Mesenchymal stem cell (in vitro differentiated cells and primary cell): ENCODE measurements around the gene NEDD4L.

Experiments used
- DNase-seq: peaks from one replicate; pipeline ENCODE4 v3.0.0-alpha.2; 2013
- H2AFZ ChIP-seq: one replicate; pipeline ENCODE4 v1.6.1; 2013; ENCODE audit warnings: low read depth, mild to moderate bottlenecking, control low read depth, inconsistent platforms, low read length, moderate library complexity
- H2AK5ac ChIP-seq: 2 replicates; pipeline ENCODE4 v1.6.1; 2013; ENCODE audit warnings: low read length, moderate library complexity, mild to moderate bottlenecking, inconsistent platforms; ENCODE audit not compliant: severe bottlenecking
- H2BK120ac ChIP-seq: one replicate; pipeline ENCODE4 v1.6.1; 2013; ENCODE audit warnings: low read depth, mild to moderate bottlenecking, inconsistent platforms, low read length, moderate library complexity
- H2BK12ac ChIP-seq, 2 experiments: one replicate each; pipeline ENCODE4 v1.6.1; 2013; ENCODE audit warnings: inconsistent platforms in 2 of 2, low read length in 2 of 2, mild to moderate bottlenecking in 2 of 2, moderate library complexity in 2 of 2, control low read depth in 1 of 2
- H2BK15ac ChIP-seq: one replicate; pipeline ENCODE4 v1.6.1; 2013; ENCODE audit warnings: mild to moderate bottlenecking, low read depth, inconsistent platforms; ENCODE audit not compliant: poor library complexity, severe bottlenecking
- H2BK5ac ChIP-seq: 2 replicates; pipeline ENCODE4 v1.6.1; 2013; ENCODE audit warnings: low read depth, mild to moderate bottlenecking, low read length, control low read depth, inconsistent platforms; ENCODE audit not compliant: poor library complexity, severe bottlenecking
- H3K14ac ChIP-seq, 2 experiments: one replicate each; pipeline ENCODE4 v1.6.1; 2013; ENCODE audit warnings: inconsistent platforms in 2 of 2, low read length in 2 of 2, control low read depth in 1 of 2, mild to moderate bottlenecking in 1 of 2, moderate library complexity in 1 of 2
- H3K18ac ChIP-seq, 2 experiments: one replicate each; pipeline ENCODE4 v1.6.1; 2013; ENCODE audit warnings: inconsistent platforms in 2 of 2, low read length in 2 of 2, control low read depth in 1 of 2, low read depth in 1 of 2, mild to moderate bottlenecking in 1 of 2
- H3K23ac ChIP-seq, 2 experiments: one replicate each; pipeline ENCODE4 v1.6.1; 2013; ENCODE audit warnings: inconsistent platforms in 2 of 2, low read length in 2 of 2, mild to moderate bottlenecking in 2 of 2, moderate library complexity in 2 of 2, control low read depth in 1 of 2
- H3K27ac ChIP-seq: 2 replicates; pipeline ENCODE4 v1.5.1; 2013; ENCODE audit warnings: mild to moderate bottlenecking, moderate library complexity, low read length, control low read depth, inconsistent platforms; ENCODE audit not compliant: poor library complexity, severe bottlenecking
- H3K27me3 ChIP-seq, 2 experiments: 2 replicates each; pipeline versions ENCODE4 v1.6.1 to v1.7.0; 2013; ENCODE audit warnings: low read length in 2 of 2, mild to moderate bottlenecking in 2 of 2, moderate library complexity in 2 of 2, control low read depth in 1 of 2, inconsistent platforms in 1 of 2; ENCODE audit not compliant: control insufficient read depth in 1 of 2, insufficient read depth in 1 of 2
- H3K36me3 ChIP-seq, 2 experiments: 2 replicates each; pipeline versions ENCODE4 v1.6.1 to v1.7.0; 2013; ENCODE audit warnings: low read length in 2 of 2, control low read depth in 1 of 2, inconsistent platforms in 1 of 2, low read depth in 1 of 2, mild to moderate bottlenecking in 1 of 2; ENCODE audit not compliant: insufficient read depth in 2 of 2, control insufficient read depth in 1 of 2
- H3K4ac ChIP-seq, 2 experiments: one replicate each; pipeline ENCODE4 v1.6.1; 2013; ENCODE audit warnings: inconsistent platforms in 2 of 2, low read length in 2 of 2, mild to moderate bottlenecking in 2 of 2, moderate library complexity in 2 of 2, control low read depth in 1 of 2, low read depth in 1 of 2
- H3K4me1 ChIP-seq: 2 replicates; pipeline ENCODE4 v1.6.1; 2013; ENCODE audit warnings: low read depth, low read length, control low read depth; ENCODE audit not compliant: control insufficient read depth, insufficient read depth
- H3K4me2 ChIP-seq: 2 replicates; pipeline ENCODE4 v1.6.1; 2013; ENCODE audit warnings: low read length, mild to moderate bottlenecking, inconsistent platforms; ENCODE audit not compliant: poor library complexity, severe bottlenecking
- H3K4me3 ChIP-seq, 2 experiments: 2 replicates each; pipeline versions ENCODE4 v1.5.1 to v1.7.0; 2013; ENCODE audit warnings: low read length in 2 of 2, mild to moderate bottlenecking in 2 of 2, control low read depth in 1 of 2, low read depth in 1 of 2; ENCODE audit not compliant: insufficient read depth in 1 of 2
- H3K79me1 ChIP-seq: replicated peaks from 2 replicates; pipeline ENCODE4 v1.6.1; 2013; ENCODE audit warnings: mild to moderate bottlenecking, control low read depth, low read length, inconsistent platforms; ENCODE audit not compliant: poor library complexity, severe bottlenecking
- H3K9ac ChIP-seq: 2 replicates; pipeline ENCODE4 v1.7.0; 2013; ENCODE audit warnings: mild to moderate bottlenecking, low read length, moderate library complexity
- H3K9me3 ChIP-seq: 2 replicates; pipeline ENCODE4 v1.7.0; 2013; ENCODE audit warnings: mild to moderate bottlenecking, low read length; ENCODE audit not compliant: control insufficient read depth
- H4K8ac ChIP-seq: one replicate; pipeline ENCODE4 v1.6.1; 2013; ENCODE audit warnings: inconsistent platforms, mild to moderate bottlenecking, low read length, moderate library complexity
- H4K91ac ChIP-seq: one replicate; pipeline ENCODE4 v1.6.1; 2013; ENCODE audit warnings: mild to moderate bottlenecking, low read length, inconsistent platforms
- WGBS: methylation state at CpG from one replicate; pipeline ENCODE4 v1.1.7; 2013; ENCODE audit warnings: mixed read lengths; 5-methylcytosine and 5-hydroxymethylcytosine counted together

Gene NEDD4L

DNA sequence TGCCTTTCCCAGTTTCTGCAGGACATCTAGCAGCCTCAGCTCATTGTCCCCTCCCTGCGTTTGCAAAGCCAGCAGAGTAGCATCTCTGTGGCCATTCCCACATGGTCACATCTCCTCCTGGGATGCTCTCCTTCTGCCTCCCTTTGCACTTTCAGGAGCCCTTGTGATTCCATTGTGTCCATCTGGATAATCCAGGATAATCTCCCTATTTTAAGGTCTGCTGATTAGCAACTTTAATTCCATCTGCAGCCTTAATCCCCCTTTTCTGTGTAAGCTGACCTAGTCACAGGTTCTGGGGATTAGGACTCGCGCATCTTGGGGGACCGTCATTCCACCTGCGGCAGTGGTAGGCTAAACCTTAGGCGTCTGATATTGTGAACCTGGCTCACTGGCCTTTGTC is 70.7 kb downstream of the NEDD4L start:
- no peak overlapping the region for H2BK120ac ChIP-seq

DNA sequence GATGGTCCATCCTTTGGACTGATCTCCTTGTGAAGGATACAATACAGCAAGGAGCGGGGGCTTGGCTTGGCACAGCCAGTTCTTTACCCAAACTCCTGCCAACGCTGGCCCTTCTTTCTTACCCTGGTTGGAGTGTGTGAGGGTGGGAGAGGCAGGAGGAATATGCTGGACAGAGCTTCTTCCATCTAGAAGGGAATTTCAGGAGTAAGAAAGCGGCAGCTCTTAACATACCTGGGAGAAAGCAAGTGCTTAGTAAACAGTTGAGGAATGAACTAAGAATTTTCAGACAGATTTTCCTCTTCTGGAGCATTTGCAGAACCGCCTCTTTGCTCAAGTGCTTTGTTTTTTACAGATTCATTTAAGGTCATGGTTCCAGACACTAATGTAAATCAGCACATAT is 72.8 kb downstream of the NEDD4L start:
- no peaks in the 10 kb centered on the region for H3K27me3 ChIP-seq
- no peak overlapping the region for H2AFZ ChIP-seq
- peak overlapping the region in 1 of 2 experiments; percentile 31 for H3K18ac ChIP-seq
- H4K8ac ChIP-seq = no peak overlapping the region
- H3K9ac ChIP-seq = no peak overlapping the region
- H3K79me1 ChIP-seq = peaks cover 17% of the 10 kb centered on the region
- no peak for DNase-seq
- H3K4ac ChIP-seq = no peak overlapping the region
- H4K91ac ChIP-seq = no peak overlapping the region
- H3K4me2 ChIP-seq = no peak overlapping the region
- peaks cover 7% of the 10 kb centered on the region for H3K4me1 ChIP-seq
- no peak overlapping the region for H2AK5ac ChIP-seq
- no peak overlapping the region for H3K14ac ChIP-seq
- H3K23ac ChIP-seq = no peak overlapping the region
- no peak overlapping the region for H2BK12ac ChIP-seq
- no peak overlapping the region for H2BK15ac ChIP-seq
- H3K4me3 ChIP-seq = no peak overlapping the region
- no peak overlapping the region for H2BK120ac ChIP-seq
- H2BK5ac ChIP-seq = no peak overlapping the region
- H3K9me3 ChIP-seq = no peaks in the 10 kb centered on the region
- 93% methylated on average over 4 of the region's 4 CpGs for WGBS
- H3K27ac ChIP-seq = no peak overlapping the region
- H3K36me3 ChIP-seq = no peaks in the 10 kb centered on the region

More for the DNA sequence above, 70.7 kb downstream of the NEDD4L start:
- H3K9me3 ChIP-seq = no peaks in the 10 kb centered on the region
- no peak overlapping the region for H3K23ac ChIP-seq
- H3K18ac ChIP-seq = no peak overlapping the region
- H3K4ac ChIP-seq = no peak overlapping the region
- no peak overlapping the region for H2AFZ ChIP-seq
- peaks cover 7% of the 10 kb centered on the region for H3K4me1 ChIP-seq
- no peak overlapping the region for H3K4me3 ChIP-seq
- H2BK12ac ChIP-seq = no peak overlapping the region
- 96% methylated on average over 5 of the region's 6 CpGs for WGBS
- H3K27ac ChIP-seq = no peak overlapping the region
- no peak overlapping the region for H3K14ac ChIP-seq
- no peak overlapping the region for H2BK15ac ChIP-seq
- no peak overlapping the region for H4K91ac ChIP-seq
- H2BK5ac ChIP-seq = no peak overlapping the region
- peaks cover 22% of the 10 kb centered on the region for H3K79me1 ChIP-seq
- no peak for DNase-seq
- no peak overlapping the region for H3K9ac ChIP-seq
- H2AK5ac ChIP-seq = no peak overlapping the region
- no peaks in the 10 kb centered on the region for H3K36me3 ChIP-seq
- no peak overlapping the region for H4K8ac ChIP-seq
- no peaks in the 10 kb centered on the region for H3K27me3 ChIP-seq
- no peak overlapping the region for H3K4me2 ChIP-seq

DNA sequence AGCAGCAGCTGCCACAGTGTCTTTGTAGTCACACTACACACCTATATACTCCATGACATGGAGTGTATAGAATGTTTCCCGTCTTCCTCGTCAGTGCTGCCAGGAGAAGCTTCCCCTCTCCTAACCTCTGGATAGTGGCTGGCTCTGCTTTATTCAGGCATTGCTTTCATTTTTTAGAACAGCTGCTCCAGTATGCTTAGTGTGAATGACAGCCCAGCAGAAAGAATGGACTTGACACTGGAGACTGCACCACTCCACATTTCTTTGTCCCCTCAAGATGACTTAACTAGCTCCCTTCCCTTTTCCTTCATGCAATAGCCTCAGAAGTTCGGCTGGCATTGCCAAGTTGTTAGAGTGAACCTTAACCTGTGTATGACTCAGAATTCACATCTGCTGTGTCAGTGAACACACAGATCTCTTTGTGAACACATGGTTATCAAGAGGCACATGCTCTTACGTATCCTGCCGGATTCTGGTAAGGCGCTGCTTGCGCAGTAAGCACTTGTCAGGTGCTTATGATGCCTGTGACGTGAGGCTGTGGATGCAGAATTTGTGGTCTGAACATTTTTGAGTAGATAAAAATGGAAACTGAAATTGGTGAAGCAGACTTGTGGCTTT is 73.9 kb downstream of the NEDD4L start:
- Histone ChIP-seq H3K9me3 (no peaks in the 10 kb centered on the region), H2BK15ac (no peak overlapping the region), H3K79me1 (peaks cover 17% of the 10 kb centered on the region), H3K23ac (no peak overlapping the region), H2AK5ac (peak overlapping the region; percentile 6), H2BK5ac (no peak overlapping the region), H3K9ac (peak overlapping the region; percentile 42), H3K27me3 (no peaks in the 10 kb centered on the region), H4K8ac (no peak overlapping the region), H2BK12ac (no peak overlapping the region), H3K4me1 (peaks cover 7% of the 10 kb centered on the region), H3K14ac (no peak overlapping the region), H3K4ac (no peak overlapping the region), H2BK120ac (no peak overlapping the region), H2AFZ (no peak overlapping the region), H4K91ac (no peak overlapping the region), H3K18ac (no peak overlapping the region), H3K27ac (peak overlapping the region; percentile 15), H3K4me3 (no peak overlapping the region), H3K36me3 (no peaks in the 10 kb centered on the region), H3K4me2 (peak overlapping the region; percentile 7)
- peak; percentile 81 for DNase-seq
- WGBS = 63% methylated on average over 8 of the region's 8 CpGs

DNA sequence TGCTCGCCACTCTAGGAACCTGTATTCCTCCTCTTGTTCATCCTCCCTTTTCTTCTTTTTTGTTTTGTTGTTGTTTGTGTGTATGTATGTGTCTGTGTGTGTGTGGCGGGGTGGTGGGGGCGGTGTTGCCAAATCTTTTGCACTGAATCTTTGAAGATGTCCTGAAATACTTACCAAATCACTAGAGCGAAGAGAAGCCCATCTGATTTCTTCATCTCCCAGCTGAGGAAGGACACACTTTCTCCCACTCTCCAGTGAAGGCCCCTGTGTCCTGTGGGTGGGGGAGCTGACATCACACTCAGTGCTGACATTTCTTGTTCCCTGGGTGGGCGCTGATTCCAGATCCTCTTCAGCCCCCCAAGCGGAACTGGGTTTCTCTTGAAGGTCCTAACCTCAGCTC is 74.5 kb downstream of the NEDD4L start:
- Histone ChIP-seq H2BK120ac (no peak overlapping the region), H2BK5ac (no peak overlapping the region), H4K8ac (no peak overlapping the region), H4K91ac (no peak overlapping the region), H3K4me1 (peaks cover 7% of the 10 kb centered on the region), H2BK15ac (peak overlapping the region; percentile 44), H3K27me3 (peaks cover 0 to 6% of the 10 kb centered on the region in 2 experiments), H3K4ac (no peak overlapping the region), H3K14ac (no peak overlapping the region), H3K9me3 (no peaks in the 10 kb centered on the region), H3K9ac (peak overlapping the region; percentile 42), H3K4me3 (no peak overlapping the region), H2AK5ac (peak overlapping the region; percentile 40), H3K27ac (no peak overlapping the region), H3K4me2 (no peak overlapping the region), H3K18ac (no peak overlapping the region), H3K79me1 (peaks cover 21% of the 10 kb centered on the region), H3K36me3 (no peaks in the 10 kb centered on the region), H2BK12ac (no peak overlapping the region), H2AFZ (no peak overlapping the region), H3K23ac (no peak overlapping the region)
- WGBS = 99% methylated on average over 3 of the region's 6 CpGs
- no peak for DNase-seq
